NCI-H82 (cell line): Measurements from ENCODE around the gene CNNM2.
"Not testable (repeated sequence)": the region's sequence is repeated elsewhere in the genome, so short reads cannot be mapped to it uniquely, and the experiment has no call there.

ENCODE experiments used
- DNase-seq: peaks from one replicate; lab custom pipeline; 2025; lab: John Stamatoyannopoulos, UW

Gene CNNM2

DNA sequence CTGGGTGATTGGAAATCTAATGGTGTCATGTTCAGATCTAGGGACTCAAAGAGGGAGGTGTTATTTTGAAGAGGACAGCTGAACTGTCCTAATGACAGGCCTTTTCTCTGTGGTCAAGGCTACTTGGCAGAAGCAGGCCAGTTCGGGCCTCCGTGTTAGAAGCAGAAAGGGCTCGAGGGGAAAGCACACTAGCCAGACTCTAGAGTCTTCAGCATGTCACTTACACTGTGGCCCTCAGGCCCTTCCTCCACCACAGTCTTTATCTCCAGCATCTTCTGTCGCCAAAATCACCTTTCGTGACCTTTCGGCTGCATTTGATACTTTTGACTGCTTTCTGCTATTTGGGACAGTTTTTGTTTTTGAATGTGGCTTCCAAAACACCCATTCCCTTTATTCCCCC, 123.3 kb downstream of the CNNM2 start:
- no peak for DNase-seq

DNA sequence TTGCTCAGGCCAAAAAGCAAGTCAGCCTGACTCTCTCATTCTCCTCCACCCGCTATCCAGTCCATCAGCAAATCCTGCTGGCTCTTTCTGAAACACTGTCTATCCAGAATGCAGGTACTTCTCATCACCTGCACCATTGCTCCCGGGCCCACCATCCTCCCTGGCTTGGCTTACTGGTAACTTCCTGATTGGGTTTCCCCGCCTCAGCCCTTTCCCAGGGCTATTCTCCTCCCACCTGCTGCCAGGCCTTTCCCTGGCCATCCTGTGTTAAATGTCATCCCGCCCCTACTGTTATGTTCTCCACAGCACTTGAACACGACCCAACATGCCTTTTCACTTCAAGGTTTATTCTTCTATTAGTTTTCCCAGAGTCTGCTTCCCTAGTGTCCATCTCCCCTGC, 124.0 kb downstream of the CNNM2 start:
- DNase-seq = no peak

DNA sequence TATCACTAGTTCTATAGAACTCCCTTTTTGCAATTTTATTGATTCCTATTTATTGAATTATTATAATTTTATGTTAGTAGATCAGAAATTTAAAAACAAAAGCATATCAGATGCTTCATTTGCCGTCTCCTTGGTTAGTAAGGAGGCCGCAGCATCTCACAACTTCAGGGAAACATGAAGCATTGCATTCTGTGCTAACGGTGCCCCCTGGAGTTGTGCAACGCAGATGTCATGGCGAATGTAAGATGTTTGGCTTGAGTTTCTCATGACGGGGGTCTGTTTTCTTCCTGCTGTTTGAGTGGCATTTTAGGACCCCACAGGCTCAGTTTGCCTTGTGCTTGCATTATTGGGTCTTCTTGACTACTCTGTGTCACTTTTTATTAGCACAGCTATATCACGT, 124.8 kb downstream of the CNNM2 start:
- DNase-seq = no peak

DNA sequence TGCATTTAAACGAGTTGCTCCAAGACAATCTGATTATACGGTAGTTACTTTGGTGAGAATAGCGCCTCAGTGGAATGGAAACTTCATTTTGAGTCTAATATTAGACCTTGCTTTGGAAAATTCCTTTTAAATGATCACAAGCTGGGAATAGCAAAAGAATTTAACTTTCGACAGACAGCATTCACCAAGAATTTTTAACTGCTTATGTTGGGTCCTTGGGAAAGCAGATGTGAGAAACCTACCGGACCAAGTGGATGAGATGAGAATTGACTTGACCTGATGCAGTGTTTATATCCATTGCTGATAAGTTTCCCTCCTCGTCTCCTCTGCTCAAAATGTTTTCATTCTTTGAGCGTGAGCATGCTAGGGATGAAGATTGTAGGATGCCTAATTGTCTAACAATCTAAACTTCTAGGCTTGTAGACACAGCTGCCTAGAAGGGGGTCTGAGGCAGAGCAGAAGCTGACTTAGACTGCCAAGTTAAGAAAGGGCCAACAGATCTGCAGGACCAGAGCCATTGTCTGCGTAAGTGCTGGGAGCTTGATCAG, 126.9 kb downstream of the CNNM2 start:
- no peak for DNase-seq

DNA sequence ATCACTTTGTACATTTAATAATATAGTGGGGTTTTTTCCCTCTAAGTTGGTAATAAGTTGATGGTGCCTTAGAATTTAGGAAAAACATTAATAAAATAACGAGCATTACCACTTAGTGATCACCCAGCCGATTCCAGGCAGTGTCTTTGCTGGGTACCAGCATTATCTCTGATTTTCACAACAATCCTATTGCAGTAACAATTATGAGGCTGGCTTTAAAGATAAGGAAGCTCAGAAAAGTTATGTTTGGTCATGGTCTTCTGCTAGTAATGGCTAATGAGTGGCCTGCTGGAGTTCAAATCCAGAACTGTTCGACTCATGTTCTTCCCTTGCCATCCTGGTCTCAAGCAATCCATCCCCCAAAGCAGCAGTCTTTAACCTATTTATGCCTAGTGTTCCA, 127.9 kb downstream of the CNNM2 start:
- no peak for DNase-seq

DNA sequence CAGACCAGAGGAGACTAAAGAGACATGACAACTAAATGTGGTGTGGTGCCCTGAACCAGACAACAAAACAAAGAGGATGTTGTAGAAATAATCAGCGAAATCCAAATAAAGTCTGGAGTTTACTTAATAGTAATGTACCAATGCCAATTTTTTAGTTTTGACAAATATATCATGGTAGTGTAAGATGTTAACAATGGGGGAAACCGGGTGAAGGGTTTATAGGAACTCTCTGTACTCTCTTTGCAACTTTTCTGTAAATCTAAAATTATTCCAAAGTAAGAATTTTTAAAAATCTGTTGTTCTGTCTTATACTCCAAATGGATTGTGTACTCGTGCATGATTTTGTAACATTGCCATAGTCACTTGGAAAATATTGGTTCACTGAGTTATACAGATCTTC, 129.3 kb downstream of the CNNM2 start:
- no peak for DNase-seq

DNA sequence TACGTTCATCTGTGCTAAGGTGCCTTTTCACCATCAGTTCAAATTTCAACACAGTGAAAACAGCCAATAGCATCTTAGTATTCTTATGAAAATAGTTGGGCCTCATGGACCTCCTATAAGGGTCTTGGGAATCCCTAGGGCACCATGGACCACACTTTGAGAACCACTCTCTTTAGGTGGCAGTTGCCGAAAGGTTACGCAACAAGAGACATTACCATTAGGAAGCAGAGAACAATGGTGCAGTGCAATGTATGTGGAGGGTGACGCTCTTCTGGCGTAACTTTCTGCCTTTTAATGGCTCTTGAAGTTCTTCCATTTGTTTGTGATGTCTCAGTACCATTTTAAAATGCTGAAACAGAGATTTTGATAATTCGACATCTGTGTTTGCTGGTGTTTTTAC, 131.1 kb downstream of the CNNM2 start:
- no peak for DNase-seq

DNA sequence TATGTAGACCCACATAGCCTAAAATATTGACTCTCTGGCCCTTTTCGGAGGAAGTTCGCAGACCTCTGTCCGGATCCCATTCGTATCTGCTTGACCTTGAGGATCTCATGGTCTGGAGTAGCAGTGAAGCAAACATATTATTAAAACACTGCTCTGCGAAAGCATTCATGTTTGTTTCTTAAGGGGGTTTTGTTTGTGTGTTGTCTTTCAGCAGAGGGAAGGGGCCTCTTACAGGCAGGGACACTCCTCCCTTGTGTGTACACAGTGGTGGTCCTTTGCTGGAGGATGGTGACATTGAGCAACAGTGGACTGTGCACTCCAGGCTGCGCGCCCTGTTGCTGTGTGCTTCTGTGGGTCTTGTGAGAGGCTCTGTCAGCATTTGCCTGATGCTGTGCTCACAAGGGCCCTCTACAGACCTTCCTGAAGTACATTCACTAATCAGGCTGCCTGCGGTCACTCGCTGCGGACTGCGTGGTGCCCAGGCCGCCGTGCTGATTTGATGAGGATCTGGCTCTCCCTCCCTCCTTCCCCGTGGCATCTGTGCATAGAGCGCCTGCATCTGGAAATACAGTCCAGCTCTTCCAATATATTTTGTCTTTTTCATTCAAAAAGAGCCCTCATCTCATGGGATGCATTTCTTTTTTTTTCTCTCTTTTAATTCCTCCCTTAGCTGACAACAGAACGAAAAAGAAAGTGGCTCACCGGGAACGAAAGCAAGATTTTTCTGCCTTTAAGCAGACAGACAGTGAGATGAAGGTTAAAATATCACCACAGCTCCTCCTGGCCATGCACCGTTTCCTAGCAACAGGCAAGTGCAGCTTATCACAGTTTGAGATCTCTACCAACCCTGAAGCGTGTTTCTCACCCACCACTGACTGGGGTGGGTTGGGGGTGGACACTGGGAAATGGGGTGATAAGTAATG, 135.8 kb downstream of the CNNM2 start:
- DNase-seq = peak; percentile 45

DNA sequence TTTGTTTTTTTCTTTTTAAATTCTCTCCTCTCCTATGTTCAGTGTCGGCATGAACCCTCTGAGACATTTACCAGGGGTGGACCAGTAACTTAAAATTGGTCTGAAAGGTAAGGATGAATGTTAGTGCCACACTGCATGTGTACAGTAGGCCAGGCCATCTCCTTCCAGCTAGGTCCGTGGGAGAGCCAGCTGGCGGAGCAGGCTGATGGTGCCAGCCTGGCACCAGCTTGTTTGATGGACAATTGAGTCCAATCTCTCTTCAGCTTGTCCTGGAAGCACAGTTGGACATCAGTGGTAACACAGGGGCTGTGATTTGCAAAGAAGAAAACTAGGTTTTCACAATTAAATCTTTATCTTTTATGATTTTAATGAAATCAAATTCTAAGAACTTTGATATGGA, 136.5 kb downstream of the CNNM2 start:
- DNase-seq = no peak

DNA sequence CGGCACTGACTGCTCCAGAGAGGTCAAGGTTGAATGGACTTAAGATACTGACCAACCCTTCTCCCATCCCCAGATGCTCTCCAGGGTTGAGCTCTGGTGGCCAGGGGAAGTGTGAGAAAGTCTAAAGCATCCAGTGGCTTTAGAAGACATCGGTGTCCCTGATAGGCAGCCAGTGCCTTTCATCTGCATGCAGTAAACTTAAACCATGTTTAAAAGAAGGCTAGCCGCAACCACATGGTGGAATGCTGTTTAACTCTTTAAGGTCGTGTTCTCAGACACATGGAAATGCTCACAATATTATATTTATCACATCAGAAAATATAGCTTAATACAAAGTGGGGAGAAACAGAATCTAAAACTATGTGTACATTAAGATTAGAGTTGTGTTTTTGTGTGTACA, 137.0 kb downstream of the CNNM2 start:
- no peak for DNase-seq

DNA sequence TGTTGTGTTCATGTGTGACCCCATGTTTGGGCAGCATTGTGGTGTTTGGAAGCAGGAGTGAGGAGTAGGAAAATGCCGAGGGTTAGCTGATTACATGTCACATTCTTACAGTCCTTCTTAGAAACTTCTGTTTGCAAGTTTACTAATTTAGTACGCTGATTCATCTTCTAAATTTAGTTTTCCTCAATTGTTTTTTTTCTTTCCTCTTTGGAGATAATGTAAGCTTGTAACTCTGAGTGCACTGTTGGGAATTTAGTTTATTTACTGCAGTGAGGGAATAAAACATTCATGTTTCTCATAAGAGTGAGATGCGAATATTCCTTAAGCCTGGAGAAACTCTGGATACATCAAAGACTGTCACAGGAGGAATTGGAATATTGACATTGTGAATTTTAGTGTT, 139.9 kb downstream of the CNNM2 start:
- no peak for DNase-seq

DNA sequence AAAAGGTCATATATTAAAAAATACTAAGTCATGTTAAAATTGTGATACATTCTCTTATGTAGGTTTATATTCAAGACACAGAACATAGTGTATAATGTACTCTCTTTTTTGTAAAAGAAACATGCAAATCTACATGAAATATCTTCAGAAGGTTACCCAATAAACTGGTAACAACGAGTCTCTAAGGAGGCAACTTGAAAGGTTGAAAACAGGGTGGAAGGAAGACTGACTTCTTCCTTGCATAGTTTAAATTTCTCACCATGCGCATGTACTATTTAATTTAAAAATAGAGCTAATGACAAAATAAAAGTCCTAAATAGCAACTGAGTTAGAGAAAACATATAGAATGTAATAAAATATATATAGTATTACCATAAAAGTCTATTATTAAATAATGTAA, 142.5 kb downstream of the CNNM2 start:
- no peak for DNase-seq

DNA sequence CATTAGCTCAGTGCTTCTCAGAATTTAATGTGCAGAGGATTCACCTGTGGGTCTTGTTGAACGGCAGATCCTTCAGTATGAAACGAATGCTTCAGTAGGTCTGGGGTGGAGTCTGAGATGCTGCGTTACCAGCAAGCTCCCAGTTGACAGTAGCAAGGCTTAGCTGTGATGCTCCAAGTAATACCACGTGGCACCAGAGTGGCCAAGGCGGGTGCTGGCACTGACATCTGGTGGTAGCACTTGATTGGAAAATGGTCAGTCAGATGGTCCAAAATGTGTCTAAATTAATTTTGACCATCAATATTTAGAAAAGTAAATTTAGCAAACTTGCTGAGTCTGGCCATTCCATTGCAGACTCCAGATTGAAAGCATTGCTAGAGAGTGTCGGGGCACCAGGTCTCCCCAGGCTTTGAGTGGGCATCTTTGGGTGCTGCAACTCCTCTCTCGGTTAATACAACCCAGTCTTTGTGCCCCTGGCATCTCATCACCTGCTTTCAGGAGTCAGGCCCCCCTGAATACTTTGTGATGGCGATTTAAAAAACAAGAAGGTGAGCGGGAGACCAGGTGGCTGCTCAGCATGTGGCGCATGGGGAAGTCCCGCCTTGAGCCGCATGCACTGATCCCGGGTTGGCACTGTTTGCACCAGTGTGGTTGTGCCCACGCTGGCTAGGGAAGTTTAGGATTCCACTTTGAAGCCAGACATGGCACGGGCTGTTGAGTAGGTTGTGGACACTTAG, 144.9 kb downstream of the CNNM2 start:
- DNase-seq = no peak

DNA sequence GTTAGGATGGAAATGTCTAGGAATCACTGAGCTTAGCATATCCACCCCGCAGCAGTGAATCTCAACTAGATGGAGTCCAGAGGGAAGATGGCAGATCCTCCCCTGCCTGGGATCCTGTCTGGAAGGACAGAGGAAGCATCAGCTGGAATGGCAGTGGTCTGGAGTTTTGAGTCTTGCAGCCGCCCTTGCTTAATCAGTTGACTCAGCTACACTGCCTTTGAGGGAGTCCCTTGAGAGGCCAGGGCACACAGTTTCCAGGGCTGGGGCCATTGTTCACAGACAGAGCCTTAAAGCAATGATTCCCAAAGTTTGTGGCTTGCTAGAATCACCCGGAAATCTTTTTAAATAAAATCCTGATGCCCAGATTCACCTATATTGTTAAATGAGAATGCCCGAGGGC, 146.9 kb downstream of the CNNM2 start:
- no peak for DNase-seq

DNA sequence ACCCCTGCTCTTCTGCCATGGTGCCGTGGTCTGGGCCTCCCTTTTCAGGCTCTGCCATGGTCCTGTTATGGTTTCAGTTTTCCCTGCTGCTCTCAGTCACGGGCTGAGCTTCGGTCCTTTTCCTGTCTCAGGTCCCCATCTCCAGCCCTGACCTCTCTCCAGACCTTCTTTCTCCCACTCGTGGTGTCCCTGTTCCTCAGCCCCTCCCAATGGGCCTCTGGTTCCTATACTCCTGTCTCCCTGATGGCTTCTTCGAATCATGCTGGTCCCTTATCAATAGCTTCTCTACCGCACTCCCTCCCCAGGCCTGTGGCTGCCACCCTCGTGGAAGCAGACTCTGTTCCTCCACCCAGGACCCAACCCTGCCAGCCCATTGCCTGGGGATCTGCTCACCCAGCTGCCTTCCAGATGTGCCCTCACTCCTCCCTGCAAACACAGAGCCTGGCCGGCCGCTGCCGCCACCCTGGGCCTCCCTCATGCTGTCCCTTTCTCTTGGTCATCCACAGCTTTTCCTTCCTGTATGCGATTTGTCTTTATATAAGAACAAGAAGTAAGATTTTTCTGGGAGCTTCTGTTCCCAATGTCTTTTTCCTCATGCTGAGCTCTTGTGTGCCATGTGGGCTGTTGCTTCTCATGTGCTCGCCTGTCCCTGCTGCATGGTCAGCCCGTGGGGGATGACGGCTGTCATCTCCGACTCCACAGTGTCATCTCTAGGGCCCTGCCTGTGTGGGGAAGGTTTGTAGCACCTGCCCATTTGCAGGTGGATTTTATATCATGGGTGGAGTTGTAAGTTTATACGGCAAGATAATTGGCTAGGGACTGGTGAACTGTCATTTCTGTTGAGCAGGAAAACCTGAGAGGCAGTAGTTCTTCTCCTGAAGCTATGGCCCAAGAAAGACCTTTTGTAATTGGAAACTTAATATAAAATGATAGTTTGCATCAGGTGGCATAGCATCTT, 148.3 kb downstream of the CNNM2 start:
- no peak for DNase-seq

DNA sequence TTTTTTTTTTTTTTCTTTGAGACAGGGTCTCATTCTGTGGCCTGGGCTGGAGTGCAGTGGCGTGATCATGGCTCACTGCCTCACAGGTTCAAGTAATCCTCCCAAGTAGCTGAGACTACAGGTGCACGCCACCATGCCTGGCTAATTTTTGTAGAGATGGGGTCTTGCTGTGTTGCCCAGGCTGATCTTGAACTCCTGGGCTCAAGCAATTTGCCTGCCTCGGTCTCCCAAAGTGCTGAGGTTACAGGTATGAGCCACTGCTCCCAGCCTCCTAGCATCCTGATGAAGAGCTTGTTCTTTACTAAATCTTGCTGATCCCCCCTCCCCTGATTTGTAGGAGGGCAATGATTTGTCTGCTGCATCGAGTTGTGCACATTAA, 149.0 kb downstream of the CNNM2 start:
- DNase-seq = not testable (repeated sequence)

DNA sequence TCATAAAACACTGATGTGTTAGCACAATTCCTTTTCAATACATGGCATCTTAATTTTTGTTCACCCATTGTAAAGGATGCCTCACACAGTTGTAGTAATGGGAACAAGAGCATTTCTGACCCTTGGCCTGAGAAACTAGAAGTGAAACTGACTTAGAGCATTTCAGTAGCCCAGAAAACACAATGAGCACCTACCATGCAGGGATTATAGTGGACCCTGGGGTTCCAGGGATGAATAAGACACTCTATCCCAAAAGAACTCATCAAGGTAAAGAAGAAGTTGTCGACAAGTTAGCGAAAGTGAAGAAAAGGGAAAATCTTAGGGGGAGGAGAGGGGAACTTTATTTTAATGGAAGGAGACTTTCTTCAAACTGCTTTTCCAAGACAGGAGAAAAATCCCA, 149.4 kb downstream of the CNNM2 start:
- no peak for DNase-seq

DNA sequence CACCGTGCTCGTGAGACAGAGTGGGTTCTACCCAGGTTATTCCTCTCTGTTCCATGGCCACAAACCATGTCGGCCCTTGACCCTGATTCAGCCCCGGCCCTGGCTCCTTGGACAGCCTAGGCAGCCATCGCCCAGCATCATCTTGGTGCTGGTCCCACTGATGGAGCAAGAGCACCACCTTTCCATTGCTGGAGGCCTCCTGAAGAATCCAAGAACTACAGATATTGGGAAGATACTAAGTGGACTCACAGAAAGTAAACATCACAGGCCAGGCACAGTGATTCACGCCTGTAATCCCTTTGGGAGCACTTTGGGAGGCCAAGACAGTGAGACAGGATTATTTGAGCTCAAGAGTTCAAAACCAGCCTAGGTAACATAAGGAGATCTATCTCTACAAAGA, 149.9 kb downstream of the CNNM2 start:
- peak; percentile 11 for DNase-seq

DNA sequence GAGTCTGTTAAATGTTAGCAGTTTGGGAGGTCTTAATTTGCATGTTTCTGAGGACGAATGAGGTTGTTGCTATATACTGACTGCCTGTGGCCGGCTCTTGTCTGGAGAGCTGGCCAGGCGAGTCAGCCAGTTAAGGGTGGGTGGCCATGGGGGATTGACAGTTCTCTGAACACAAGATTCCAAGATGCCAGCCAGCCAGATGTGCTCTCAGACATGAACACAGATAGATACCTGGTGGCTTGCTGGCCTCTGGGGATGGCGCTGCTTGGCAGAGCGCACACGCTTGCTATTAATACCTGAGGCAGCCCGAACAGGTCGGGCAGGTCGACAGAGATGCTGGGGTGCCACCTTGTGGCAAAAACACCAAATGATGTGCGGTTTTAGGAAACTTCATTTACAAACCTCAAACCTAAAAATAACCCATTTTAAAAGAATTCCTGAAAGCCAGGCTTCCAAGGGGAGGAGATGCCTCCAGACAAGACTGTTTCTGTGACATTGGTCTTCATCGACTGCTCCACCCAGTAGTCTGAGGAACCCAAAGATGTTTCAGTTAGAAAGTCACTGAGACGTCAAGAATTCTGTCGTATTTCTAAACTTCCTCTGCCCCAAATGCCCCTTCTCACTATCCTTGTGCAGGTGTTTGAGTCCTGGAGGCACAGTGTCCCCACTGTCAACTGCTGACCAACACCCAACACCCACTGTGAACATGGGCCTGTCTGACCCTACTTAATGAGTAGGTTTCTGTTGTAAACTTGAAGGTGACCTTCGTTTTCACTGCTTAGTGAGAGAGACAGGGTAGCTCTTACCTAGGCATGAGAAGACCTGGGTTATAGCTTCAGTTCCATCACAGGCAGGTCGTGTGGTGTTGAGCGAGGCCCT, 151.6 kb downstream of the CNNM2 start:
- peak; percentile 60 for DNase-seq

DNA sequence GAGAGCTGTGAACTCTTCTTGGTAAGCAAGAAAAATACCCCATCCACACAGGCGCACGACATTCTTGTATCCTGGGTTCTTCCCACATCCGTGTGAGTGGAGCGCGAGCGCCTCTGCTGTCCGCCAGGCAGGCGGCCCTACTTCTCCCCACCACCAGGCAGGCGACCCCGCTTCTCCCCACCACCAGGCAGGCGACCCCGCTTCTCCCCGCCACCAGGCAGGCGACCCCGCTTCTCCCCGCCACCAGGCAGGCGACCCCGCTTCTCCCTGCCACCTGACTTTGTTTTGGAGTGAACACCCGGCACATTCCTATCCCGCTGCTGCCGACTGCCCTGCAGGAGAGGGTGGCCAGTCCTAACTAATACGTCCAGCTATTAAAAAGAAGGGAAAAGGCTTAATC, 154.2 kb downstream of the CNNM2 start:
- no peak for DNase-seq

DNA sequence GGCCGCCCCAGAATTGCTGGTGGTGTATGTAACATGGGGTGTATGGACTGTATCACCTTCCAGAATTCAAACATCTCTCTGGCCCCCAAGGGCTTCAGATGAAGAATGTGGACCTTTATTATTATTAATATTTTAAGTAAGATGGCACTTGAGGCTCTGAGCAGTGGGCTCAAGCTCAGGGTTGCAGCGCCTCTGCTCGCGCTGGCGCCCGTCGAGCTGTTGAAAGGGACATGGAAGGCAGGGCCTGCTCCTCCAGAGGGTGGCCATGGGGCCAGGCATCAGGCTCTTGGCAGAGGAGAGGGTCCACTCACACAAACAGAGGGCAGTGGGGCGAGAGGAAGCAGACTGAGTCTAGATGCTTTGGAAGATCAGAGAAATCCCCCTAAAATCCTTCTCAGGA, 154.8 kb downstream of the CNNM2 start:
- DNase-seq = no peak
